ENCODE results near the gene VAV3. TPM values are rescaled to one million over a fixed set of nuclear protein-coding genes. Genes with fewer than 3 reads are reported as not detected.
A peak's percentile ranks its signal among the peaks of the same experiment; 100 is the strongest.

The VAV3 gene
- total RNA-seq, 4 donors from 2014 or later: 117 to 239 (median 135) TPM

- no peak overlapping the region for H3K4me3 ChIP-seq
- H3K36me3 ChIP-seq: no peaks in the 10 kb centered on the region
- DNase-seq (ENCODE audit: low spot score in 2 of 2): no peak
- peaks cover 31% of the 10 kb centered on the region for H3K4me1 ChIP-seq
- no peaks in the 10 kb centered on the region for H3K9me3 ChIP-seq
- no peaks in the 10 kb centered on the region for H3K27me3 ChIP-seq
- H3K27ac ChIP-seq: no peak overlapping the region
- TF ChIP-seq EP300 (IDR thresholded peaks at IDR 0.05): no peak
- TF ChIP-seq POLR2A (IDR thresholded peaks at IDR 0.05): no peak
- no peak for TF ChIP-seq CTCF (IDR thresholded peaks at IDR 0.05)
- TF ChIP-seq POLR2AphosphoS5 (IDR thresholded peaks at IDR 0.05): no peak
- WGBS: 50% methylated on average over 8 of the region's 8 CpGs
These were observed 272.2 kb downstream of the VAV3 start for GRCh38 chr1:107692580-107693345.

- Histone ChIP-seq H3K4me1 (peaks cover 31% of the 10 kb centered on the region), H3K27me3 (no peaks in the 10 kb centered on the region), H3K36me3 (no peaks in the 10 kb centered on the region), H3K27ac (peak overlapping the region; percentile 48), H3K4me3 (no peak overlapping the region), H3K9me3 (no peaks in the 10 kb centered on the region)
- TF ChIP-seq EP300 (IDR thresholded peaks at IDR 0.05): no peak
- no peak for TF ChIP-seq POLR2A (IDR thresholded peaks at IDR 0.05)
- no peak for TF ChIP-seq POLR2AphosphoS5 (IDR thresholded peaks at IDR 0.05)
- TF ChIP-seq CTCF (IDR thresholded peaks at IDR 0.05): no peak
- no peak for DNase-seq (ENCODE audit: low spot score in 2 of 2)
These were observed 273.4 kb downstream of the VAV3 start for GRCh38 chr1:107691540-107691939.

GRCh38 chr1:107690491-107690890 lies 274.5 kb downstream of the VAV3 start:
- Histone ChIP-seq H3K9me3 (no peaks in the 10 kb centered on the region), H3K27ac (peak overlapping the region; percentile 87), H3K4me3 (no peak overlapping the region), H3K27me3 (no peaks in the 10 kb centered on the region), H3K4me1 (peaks cover 31% of the 10 kb centered on the region), H3K36me3 (no peaks in the 10 kb centered on the region)
- 59% methylated on average over 2 of the region's 2 CpGs for WGBS
- DNase-seq (ENCODE audit: low spot score in 2 of 2): no peak
- no peak for TF ChIP-seq POLR2AphosphoS5 (IDR thresholded peaks at IDR 0.05)
- no peak for TF ChIP-seq EP300 (IDR thresholded peaks at IDR 0.05)
- no peak for TF ChIP-seq CTCF (IDR thresholded peaks at IDR 0.05)
- TF ChIP-seq POLR2A (IDR thresholded peaks at IDR 0.05): no peak

- Histone ChIP-seq H3K4me1 (peaks cover 31% of the 10 kb centered on the region), H3K9me3 (no peaks in the 10 kb centered on the region), H3K36me3 (no peaks in the 10 kb centered on the region), H3K27ac (peak overlapping the region; percentile 87), H3K4me3 (no peak overlapping the region), H3K27me3 (no peaks in the 10 kb centered on the region)
- TF ChIP-seq POLR2A (IDR thresholded peaks at IDR 0.05): no peak
- no peak for TF ChIP-seq POLR2AphosphoS5 (IDR thresholded peaks at IDR 0.05)
- TF ChIP-seq EP300 (IDR thresholded peaks at IDR 0.05): no peak
- TF ChIP-seq CTCF (IDR thresholded peaks at IDR 0.05): no peak
- WGBS: 48% methylated on average over 4 of the region's 4 CpGs
- DNase-seq (ENCODE audit: low spot score in 2 of 2): no peak
These were observed 275.2 kb downstream of the VAV3 start for GRCh38 chr1:107689733-107690132.

- Histone ChIP-seq H3K27me3 (no peaks in the 10 kb centered on the region), H3K9me3 (no peaks in the 10 kb centered on the region), H3K27ac (peak overlapping the region; percentile 87), H3K4me1 (peaks cover 33% of the 10 kb centered on the region), H3K4me3 (peak overlapping the region; percentile 46), H3K36me3 (no peaks in the 10 kb centered on the region)
- DNase-seq (ENCODE audit: low spot score in 2 of 2): no peak
- TF ChIP-seq POLR2A (IDR thresholded peaks at IDR 0.05): no peak
- TF ChIP-seq CTCF (IDR thresholded peaks at IDR 0.05): no peak
- no peak for TF ChIP-seq EP300 (IDR thresholded peaks at IDR 0.05)
- no peak for TF ChIP-seq POLR2AphosphoS5 (IDR thresholded peaks at IDR 0.05)
- 33% methylated on average over 1 of the region's 1 CpG for WGBS
These were observed 275.8 kb downstream of the VAV3 start for GRCh38 chr1:107689159-107689558.
